Neural progenitor cell (in vitro differentiated cells): ENCODE data around the gene NOX1.

Experiments used
- CTCF ChIP-seq: fragments of 200-600 bp; sonication (generic); IDR thresholded peaks from 2 replicates; pipeline ENCODE4 v1.5.1; 2017; ENCODE audit warnings: antibody characterized with exemption, mild to moderate bottlenecking
- EZH2 ChIP-seq: fragments of 200-600 bp; sonication (generic); IDR thresholded peaks from 2 replicates; pipeline ENCODE4 v1.6.1; 2017; ENCODE audit warnings: antibody characterized with exemption, mild to moderate bottlenecking, moderate library complexity

GRCh38 chrX:100850317-100850716, 23.8 kb downstream of the NOX1 start:
- TF ChIP-seq CTCF (no peak), EZH2 (no peak)
